Activated CD4-positive, alpha-beta T cell treated with anti-CD3 and anti-CD28 coated beads, Interleukin-2, amount 10 ng/mL, durations not matched to agents 24 days and 14 days (primary cell): ENCODE measurements around the gene CLEC2B. TPM values are rescaled to one million over a fixed set of nuclear protein-coding genes. Genes with fewer than 3 reads are reported as not detected.
"Not testable (repeated sequence)": the region's sequence is repeated elsewhere in the genome, so short reads cannot be mapped to it uniquely, and the experiment has no call there.

Experiments
- DNase-seq: peaks from one replicate; pipeline ENCODE4 v3.0.0; 2022
- H3K27ac Mint-ChIP-seq: one replicate; pipeline ENCODE4 v1.8.0; 2022; ENCODE audit warnings: mild to moderate bottlenecking, mixed read lengths
- H3K27me3 Mint-ChIP-seq: one replicate; pipeline ENCODE4 v1.8.0; 2022; ENCODE audit warnings: mixed read lengths
- H3K36me3 Mint-ChIP-seq: one replicate; pipeline ENCODE4 v1.8.0; 2022; ENCODE audit warnings: low read depth, mild to moderate bottlenecking, mixed read lengths
- H3K4me1 Mint-ChIP-seq: one replicate; pipeline ENCODE4 v1.8.0; 2021; ENCODE audit warnings: mixed read lengths
- H3K4me3 Mint-ChIP-seq: one replicate; pipeline ENCODE4 v1.8.0; 2022; ENCODE audit warnings: mild to moderate bottlenecking, moderate library complexity, mixed read lengths
- H3K9me3 Mint-ChIP-seq: one replicate; pipeline ENCODE4 v1.8.0; 2021; ENCODE audit warnings: mixed read lengths
- intact Hi-C: fragments of 100-400 bp; cut with micrococcal nuclease; formaldehyde crosslinking; loops from one replicate; pipeline ENCODE4 v1.15.1; 2023
- total RNA-seq: library from RNA; stranded (reverse); gene quantifications from 2 replicates; pipeline ENCODE4 v1.2.3, GENCODE V29; 2022

The CLEC2B gene
- total RNA-seq, 1 donor from 2014 or later, result 13.1 TPM

GRCh38 chr12:9888665-9889273 is 19.6 kb upstream of the CLEC2B start:
- intact Hi-C loops, result no loop called here
- no peak overlapping the region for H3K4me3 Mint-ChIP-seq

GRCh38 chr12:9883175-9883574 is 14.0 kb upstream of the CLEC2B start:
- Mint-ChIP-seq H3K36me3 (peaks cover 2% of the 10 kb centered on the region), H3K27me3 (peaks cover 5% of the 10 kb centered on the region), H3K4me3 (no peak overlapping the region), H3K4me1 (peaks cover 4% of the 10 kb centered on the region), H3K9me3 (peaks cover 4% of the 10 kb centered on the region), H3K27ac (no peak overlapping the region)
- intact Hi-C loops, result no loop called here
- DNase-seq, result no peak

More at GRCh38 chr12:9888665-9889273, 19.6 kb upstream of the CLEC2B start:
- peaks cover 5% of the 10 kb centered on the region for H3K4me1 Mint-ChIP-seq
- no peak for DNase-seq
- peaks cover 2% of the 10 kb centered on the region for H3K36me3 Mint-ChIP-seq
- H3K27me3 Mint-ChIP-seq, result peaks cover 14% of the 10 kb centered on the region
- H3K9me3 Mint-ChIP-seq, result peaks cover 7% of the 10 kb centered on the region
- H3K27ac Mint-ChIP-seq, result no peak overlapping the region

GRCh38 chr12:9881988-9882387 is 12.8 kb upstream of the CLEC2B start:
- Mint-ChIP-seq H3K9me3 (peaks cover 4% of the 10 kb centered on the region), H3K4me1 (peaks cover 8% of the 10 kb centered on the region), H3K27ac (no peak overlapping the region), H3K4me3 (no peak overlapping the region), H3K27me3 (peaks cover 5% of the 10 kb centered on the region), H3K36me3 (peaks cover 2% of the 10 kb centered on the region)
- no peak for DNase-seq
- intact Hi-C loops, result no loop called here

GRCh38 chr12:9881246-9881645 is 12.1 kb upstream of the CLEC2B start, which contains the start of gene KLRF2:
TSS of gene KLRF2 (plus strand) at chr12:9881489. CDS start at chr12:9881596, 107 bp downstream.
- H3K9me3 Mint-ChIP-seq, result no peaks in the 10 kb centered on the region
- intact Hi-C loops, result no loop called here

GRCh38 chr12:9880532-9881078 is 11.5 kb upstream of the CLEC2B start:
- no peaks in the 10 kb centered on the region for H3K9me3 Mint-ChIP-seq
- H3K36me3 Mint-ChIP-seq, result no peaks in the 10 kb centered on the region
- no peak overlapping the region for H3K27ac Mint-ChIP-seq
- DNase-seq, result no peak
- intact Hi-C loops, result no loop called here
- no peaks in the 10 kb centered on the region for H3K27me3 Mint-ChIP-seq
- peaks cover 8% of the 10 kb centered on the region for H3K4me1 Mint-ChIP-seq
- no peak overlapping the region for H3K4me3 Mint-ChIP-seq

More at GRCh38 chr12:9881246-9881645, 12.1 kb upstream of the CLEC2B start, which contains the start of gene KLRF2:
- no peak for DNase-seq
- H3K36me3 Mint-ChIP-seq, result peaks cover 1% of the 10 kb centered on the region
- H3K27me3 Mint-ChIP-seq, result peaks cover 2% of the 10 kb centered on the region
- peaks cover 8% of the 10 kb centered on the region for H3K4me1 Mint-ChIP-seq
- no peak within 1 kb of the TSS for H3K4me3 Mint-ChIP-seq
- no peak within 1 kb of the TSS for H3K27ac Mint-ChIP-seq

DNA sequence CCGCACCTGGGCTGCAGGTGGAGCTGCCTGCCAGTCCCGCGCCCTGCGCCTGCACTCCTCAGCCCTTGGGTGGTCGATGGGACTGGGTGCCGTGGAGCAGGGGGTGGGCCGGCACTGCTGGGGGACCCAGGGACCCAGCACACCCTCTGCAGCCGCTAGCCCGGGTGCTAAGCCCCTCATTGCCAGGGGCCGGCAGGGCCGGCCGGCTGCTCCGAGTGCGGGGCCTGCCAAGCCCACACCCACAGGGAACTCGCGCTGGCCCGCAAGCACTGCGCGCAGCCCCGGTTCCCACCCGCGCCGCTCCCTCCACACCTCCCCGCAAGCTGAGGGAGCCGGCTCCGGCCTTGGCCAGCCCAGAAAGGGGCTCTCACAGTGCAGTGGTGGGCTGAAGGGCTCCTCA is 7.0 kb upstream of the CLEC2B start:
- H3K27ac Mint-ChIP-seq, H3K9me3 Mint-ChIP-seq, H3K4me3 Mint-ChIP-seq, intact Hi-C loops, DNase-seq, H3K27me3 Mint-ChIP-seq, H3K36me3 Mint-ChIP-seq: not testable (repeated sequence)
- peaks cover 14% of the 10 kb centered on the region for H3K4me1 Mint-ChIP-seq

DNA sequence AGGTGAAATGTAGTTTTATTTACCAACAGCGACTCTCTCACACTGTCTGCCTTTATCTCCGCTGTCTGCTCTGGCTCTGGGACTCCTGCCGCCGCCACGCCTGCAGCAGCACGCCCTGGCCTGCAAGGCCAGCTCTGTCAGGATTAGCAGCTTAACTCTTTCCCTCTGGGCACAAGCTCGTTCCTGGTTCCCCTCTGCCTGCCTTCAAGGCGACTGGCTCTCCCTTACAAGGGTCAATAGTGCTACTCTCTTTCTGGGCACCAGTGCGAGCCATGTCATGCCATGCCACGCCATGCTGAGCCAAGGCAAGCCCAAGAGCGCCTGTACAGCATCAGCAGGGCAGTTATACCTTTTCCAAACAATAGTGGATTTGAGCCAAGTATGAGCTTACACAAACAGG is 3.6 kb upstream of the CLEC2B start:
- Mint-ChIP-seq H3K4me3 (no peak overlapping the region), H3K4me1 (peaks cover 22% of the 10 kb centered on the region), H3K36me3 (no peaks in the 10 kb centered on the region), H3K27ac (no peak overlapping the region), H3K27me3 (no peaks in the 10 kb centered on the region), H3K9me3 (peaks cover 5% of the 10 kb centered on the region)
- DNase-seq, result no peak
- intact Hi-C loops, result no loop called here

DNA sequence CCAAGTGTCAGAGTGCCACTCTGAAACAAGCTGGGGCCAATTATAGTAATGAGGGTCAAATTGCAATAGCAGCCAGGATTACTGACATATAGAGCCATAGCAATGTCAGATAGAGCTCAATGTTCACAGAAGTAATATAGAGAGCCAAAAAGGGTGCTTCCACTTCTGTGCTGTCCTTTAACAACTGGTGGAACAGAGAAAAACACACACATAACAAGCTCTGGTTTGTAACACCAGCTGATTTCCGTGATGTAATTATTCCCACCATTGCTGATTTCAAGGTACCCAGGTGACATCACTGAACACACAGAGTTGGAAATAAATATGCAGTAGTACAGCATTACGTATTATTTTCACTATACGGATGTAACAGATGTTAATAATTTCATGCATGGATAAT is 3.0 kb upstream of the CLEC2B start:
- Mint-ChIP-seq H3K4me3 (no peak overlapping the region), H3K9me3 (peaks cover 5% of the 10 kb centered on the region), H3K36me3 (no peaks in the 10 kb centered on the region), H3K4me1 (peaks cover 17% of the 10 kb centered on the region), H3K27ac (no peak overlapping the region), H3K27me3 (no peaks in the 10 kb centered on the region)
- DNase-seq, result no peak
- intact Hi-C loops, result no loop called here

- Mint-ChIP-seq H3K4me1 (peaks cover 21% of the 10 kb centered on the region), H3K4me3 (peak overlapping the region; percentile 92), H3K36me3 (peaks cover 3% of the 10 kb centered on the region), H3K9me3 (peaks cover 4% of the 10 kb centered on the region), H3K27ac (peak overlapping the region; percentile 93), H3K27me3 (no peaks in the 10 kb centered on the region)
- intact Hi-C loops, result no loop called here
- DNase-seq, result peak; percentile 65
Observed at GRCh38 chr12:9870286-9870866, 1.2 kb upstream of the CLEC2B start.

GRCh38 chr12:9868951-9869306 is 225 bp downstream of the CLEC2B start:
- Mint-ChIP-seq H3K4me1 (peaks cover 33% of the 10 kb centered on the region), H3K27me3 (no peaks in the 10 kb centered on the region), H3K9me3 (peaks cover 3% of the 10 kb centered on the region), H3K36me3 (peaks cover 9% of the 10 kb centered on the region), H3K27ac (peak overlapping the region; percentile 93), H3K4me3 (peak overlapping the region; percentile 92)
- DNase-seq, result no peak
- intact Hi-C loops, result loop anchor here (1.0 to 10.0 kb wide), 12 partner anchors 38 to 844 kb away; partner anchors contain the start of genes GABARAPL1 and MAGOHB

GRCh38 chr12:9868311-9868801 is 798 bp downstream of the CLEC2B start:
- Mint-ChIP-seq H3K36me3 (peaks cover 14% of the 10 kb centered on the region), H3K27me3 (no peaks in the 10 kb centered on the region), H3K4me3 (peak overlapping the region; percentile 92), H3K27ac (peak overlapping the region; percentile 93), H3K9me3 (peaks cover 9% of the 10 kb centered on the region), H3K4me1 (peaks cover 38% of the 10 kb centered on the region)
- no peak for DNase-seq
- intact Hi-C loops, result loop anchor here (1.0 to 10.0 kb wide), 10 partner anchors 39 to 844 kb away; partner anchors contain the start of genes GABARAPL1 and MAGOHB

- Mint-ChIP-seq H3K9me3 (peaks cover 16% of the 10 kb centered on the region), H3K4me1 (peaks cover 45% of the 10 kb centered on the region), H3K36me3 (peaks cover 23% of the 10 kb centered on the region), H3K27me3 (no peaks in the 10 kb centered on the region), H3K27ac (peak overlapping the region; percentile 78), H3K4me3 (peak overlapping the region; percentile 88)
- intact Hi-C loops, result loop anchor here (5.0 to 10.0 kb wide), 4 partner anchors 40 to 843 kb away; partner anchors contain the start of gene MAGOHB
- DNase-seq, result no peak
Observed at GRCh38 chr12:9867531-9867930, 1.6 kb downstream of the CLEC2B start.

- peak overlapping the region; percentile 88 for H3K4me3 Mint-ChIP-seq
- peak; percentile 66 for DNase-seq
- H3K9me3 Mint-ChIP-seq, result peaks cover 18% of the 10 kb centered on the region
- H3K27ac Mint-ChIP-seq, result peak overlapping the region; percentile 92
- H3K27me3 Mint-ChIP-seq, result no peaks in the 10 kb centered on the region
- intact Hi-C loops, result loop anchor here (5.0 to 10.0 kb wide), 4 partner anchors 40 to 842 kb away; partner anchors contain the start of gene MAGOHB
- H3K4me1 Mint-ChIP-seq, result peaks cover 44% of the 10 kb centered on the region
- peaks cover 24% of the 10 kb centered on the region for H3K36me3 Mint-ChIP-seq
Observed at GRCh38 chr12:9866860-9867269, 2.3 kb downstream of the CLEC2B start.
